Activated CD8-positive, alpha-beta T cell treated with anti-CD3 and anti-CD28 coated beads, Interleukin-2, amount 10 ng/mL, durations not matched to agents 7 days and 5 days (primary cell): ENCODE measurements around the gene TSPAN15. TPM values are rescaled to one million over a fixed set of nuclear protein-coding genes. Genes with fewer than 3 reads are reported as not detected.

ENCODE experiments used
- ATAC-seq: fragments of 150-1000 bp; cut with Tn5 transposase; one replicate; pipeline ENCODE4 v1.10.0; 2021; ENCODE audit warnings: moderate library complexity
- CTCF ChIA-PET: fragments of 350-600 bp; sonication (Branson Sonifier 250); formaldehyde crosslinking; loops from one replicate; lab custom pipeline; 2021; ENCODE audit warnings: antibody characterized with exemption; lab: Charles Lee
- POLR2A ChIA-PET: fragments of 350-600 bp; sonication (Branson Sonifier 250); formaldehyde crosslinking; loops from one replicate; lab custom pipeline; 2021; ENCODE audit warnings: antibody characterized with exemption; lab: Charles Lee
- DNase-seq: peaks from one replicate; pipeline ENCODE4 v3.0.0-alpha.2; 2020
- H3K27ac Mint-ChIP-seq: one replicate; pipeline ENCODE4 v1.8.0; 2021; ENCODE audit warnings: mild to moderate bottlenecking, mixed read lengths
- H3K27me3 Mint-ChIP-seq: one replicate; pipeline ENCODE4 v1.8.0; 2021; ENCODE audit warnings: low read depth, mixed read lengths
- H3K36me3 Mint-ChIP-seq: one replicate; pipeline ENCODE4 v1.8.0; 2021; ENCODE audit warnings: low read depth, mixed read lengths
- H3K4me1 Mint-ChIP-seq: one replicate; pipeline ENCODE4 v1.8.0; 2021; ENCODE audit warnings: low read depth, mixed read lengths
- H3K4me3 Mint-ChIP-seq: one replicate; pipeline ENCODE4 v1.8.0; 2021; ENCODE audit warnings: mild to moderate bottlenecking, mixed read lengths
- H3K9me3 Mint-ChIP-seq: one replicate; pipeline ENCODE4 v1.8.0; 2022; ENCODE audit warnings: mixed read lengths; ENCODE audit not compliant: insufficient read depth
- total RNA-seq, 2 experiments: library from RNA; stranded (reverse); gene quantifications; one replicate each; pipeline ENCODE4 v1.2.3, GENCODE V29; 2021

The TSPAN15 gene
- total RNA-seq, 2 experiments from 2014 or later = 3.8 to 4.7 TPM

GRCh38 chr10:69459893-69460575 lies 8.8 kb downstream of the TSPAN15 start:
- ChIA-PET CTCF (interaction anchor here (1.0 kb wide), 1 partner anchor 9 kb away, joined by 3 read pairs; the partner anchor contains the start of gene TSPAN15), POLR2A (no interaction called here)
- Mint-ChIP-seq H3K27ac (peak overlapping the region; percentile 17), H3K36me3 (no peaks in the 10 kb centered on the region), H3K4me1 (peaks cover 37% of the 10 kb centered on the region), H3K27me3 (no peaks in the 10 kb centered on the region), H3K9me3 (no peaks in the 10 kb centered on the region), H3K4me3 (no peak overlapping the region)
- ATAC-seq (no peak), DNase-seq (no peak)

DNA sequence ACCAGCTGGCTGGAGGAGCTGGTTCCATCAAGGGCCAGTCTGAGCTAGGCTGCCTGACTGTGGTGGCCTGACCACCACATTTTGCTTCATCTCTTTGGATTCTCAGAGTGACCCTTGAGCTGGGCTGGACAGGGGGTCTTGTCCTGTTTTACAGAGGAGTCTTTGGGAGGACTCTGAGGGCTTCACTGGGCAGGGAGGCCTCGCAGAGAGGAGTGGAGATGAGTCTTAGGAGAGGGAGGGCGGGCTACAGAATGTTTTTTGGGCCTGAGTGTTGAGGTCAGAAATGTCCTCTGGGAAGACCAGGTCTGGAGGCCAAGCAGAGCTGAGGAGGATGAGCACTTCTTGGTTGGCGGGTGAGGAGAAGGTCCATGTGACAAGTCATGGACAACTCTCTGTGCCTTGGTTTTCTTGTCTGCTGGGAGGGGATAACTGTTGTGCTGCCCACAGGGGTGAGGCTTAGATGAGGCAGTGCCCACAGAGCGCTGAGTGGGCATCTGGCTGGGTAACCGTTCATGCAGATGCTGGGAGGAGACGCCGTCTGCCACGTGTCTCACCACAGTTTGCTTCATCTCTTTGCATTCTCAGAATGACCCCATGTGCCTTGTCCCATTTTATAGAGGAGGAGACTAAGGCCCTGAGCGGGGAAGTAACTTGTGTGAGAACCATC lies 9.4 kb downstream of the TSPAN15 start:
- H3K27ac Mint-ChIP-seq = peak overlapping the region; percentile 17
- no peaks in the 10 kb centered on the region for H3K36me3 Mint-ChIP-seq
- H3K4me3 Mint-ChIP-seq = no peak overlapping the region
- peaks cover 44% of the 10 kb centered on the region for H3K4me1 Mint-ChIP-seq
- no peaks in the 10 kb centered on the region for H3K9me3 Mint-ChIP-seq
- ChIA-PET CTCF (no interaction called here), POLR2A (no interaction called here)
- DNase-seq (no peak), ATAC-seq (no peak)
- no peaks in the 10 kb centered on the region for H3K27me3 Mint-ChIP-seq

- no peak overlapping the region for H3K4me3 Mint-ChIP-seq
- ChIA-PET CTCF (no interaction called here), POLR2A (no interaction called here)
- H3K27ac Mint-ChIP-seq = no peak overlapping the region
- peaks cover 51% of the 10 kb centered on the region for H3K4me1 Mint-ChIP-seq
- no peak for DNase-seq
- H3K27me3 Mint-ChIP-seq = no peaks in the 10 kb centered on the region
- ATAC-seq = no peak
- H3K9me3 Mint-ChIP-seq = no peaks in the 10 kb centered on the region
- H3K36me3 Mint-ChIP-seq = no peaks in the 10 kb centered on the region
Measured at GRCh38 chr10:69461243-69462025, 10.2 kb downstream of the TSPAN15 start.

- no peaks in the 10 kb centered on the region for H3K27me3 Mint-ChIP-seq
- H3K4me3 Mint-ChIP-seq = no peak overlapping the region
- H3K9me3 Mint-ChIP-seq = no peaks in the 10 kb centered on the region
- POLR2A ChIA-PET = no interaction called here
- CTCF ChIA-PET = no interaction called here
- H3K4me1 Mint-ChIP-seq = peaks cover 67% of the 10 kb centered on the region
- peak overlapping the region; percentile 94 for H3K27ac Mint-ChIP-seq
- no peak for ATAC-seq
- no peaks in the 10 kb centered on the region for H3K36me3 Mint-ChIP-seq
- DNase-seq = no peak
Measured at GRCh38 chr10:69463886-69464285, 12.6 kb downstream of the TSPAN15 start.

DNA sequence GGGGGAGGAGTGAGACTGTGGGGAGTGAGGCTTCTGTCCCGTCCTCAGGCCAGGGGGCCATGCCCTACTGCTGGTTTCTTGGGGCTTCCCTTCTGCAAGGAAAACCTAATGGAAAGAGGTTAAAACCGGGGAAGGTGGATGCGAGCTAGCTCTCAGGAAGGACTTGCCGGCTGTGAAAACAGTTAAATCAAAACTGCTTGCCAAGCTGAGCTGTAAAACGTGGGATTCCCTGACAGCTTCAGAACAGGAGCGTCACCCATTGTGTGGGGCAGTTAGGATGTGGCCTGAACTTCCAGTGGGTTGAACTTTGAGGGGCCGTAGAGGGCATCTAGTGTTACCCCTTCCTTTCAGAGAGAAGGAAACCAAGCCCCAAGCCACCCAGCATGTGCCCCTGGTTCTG lies 13.1 kb downstream of the TSPAN15 start:
- H3K36me3 Mint-ChIP-seq = no peaks in the 10 kb centered on the region
- DNase-seq (no peak), ATAC-seq (no peak)
- CTCF ChIA-PET = interaction anchor here (1.0 to 1.8 kb wide), 4 partner anchors 14 to 56 kb away, joined by 3 to 24 read pairs (median 4); partner anchors contain the start of gene TSPAN15
- no peak overlapping the region for H3K4me3 Mint-ChIP-seq
- no peaks in the 10 kb centered on the region for H3K27me3 Mint-ChIP-seq
- peak overlapping the region; percentile 94 for H3K27ac Mint-ChIP-seq
- H3K4me1 Mint-ChIP-seq = peaks cover 67% of the 10 kb centered on the region
- POLR2A ChIA-PET = interaction anchor here (0.6 kb wide), 1 partner anchor 40 kb away, joined by 3 read pairs; no protein-coding TSS in a partner anchor
- no peaks in the 10 kb centered on the region for H3K9me3 Mint-ChIP-seq

DNA sequence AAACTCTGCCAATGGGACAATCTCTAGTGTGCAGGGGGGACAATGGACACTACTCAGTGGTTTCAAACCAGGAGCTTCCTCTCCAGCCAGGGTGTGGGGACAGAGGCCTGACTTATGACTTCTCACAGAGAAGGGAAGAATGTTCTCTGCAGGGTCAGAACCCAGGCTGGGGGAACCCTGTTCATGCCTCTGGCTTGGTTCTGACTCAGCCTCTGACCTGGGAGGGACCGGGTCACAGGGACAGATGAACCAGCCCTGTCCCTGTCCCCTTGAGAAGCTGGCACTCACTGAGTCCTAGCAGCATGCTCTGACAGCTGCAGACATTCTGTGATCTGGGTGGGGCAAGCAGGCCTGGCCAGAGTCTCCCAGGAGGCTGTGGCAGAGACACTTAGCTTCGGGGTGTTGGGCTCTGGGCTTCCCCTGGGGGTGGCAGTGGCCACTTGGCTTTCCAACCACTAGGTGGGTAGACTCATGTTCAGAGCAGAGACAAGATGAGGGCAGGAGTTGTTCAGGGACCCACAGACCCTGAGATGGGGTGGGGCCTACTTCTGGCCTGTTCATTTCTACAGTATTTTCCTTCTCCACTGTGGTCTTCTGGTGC lies 13.6 kb downstream of the TSPAN15 start:
- Mint-ChIP-seq H3K9me3 (no peaks in the 10 kb centered on the region), H3K27ac (peak overlapping the region; percentile 94), H3K4me1 (peaks cover 70% of the 10 kb centered on the region), H3K4me3 (peak overlapping the region; percentile 42), H3K36me3 (no peaks in the 10 kb centered on the region), H3K27me3 (peaks cover 3% of the 10 kb centered on the region)
- ChIA-PET POLR2A (interaction anchor here (0.6 kb wide), 1 partner anchor 41 kb away, joined by 3 read pairs; no protein-coding TSS in a partner anchor), CTCF (interaction anchor here (1.0 to 2.6 kb wide), 5 partner anchors 15 to 57 kb away, joined by 3 to 24 read pairs (median 5); partner anchors contain the start of gene TSPAN15)
- DNase-seq = peak; percentile 30
- ATAC-seq = peak; percentile 68

- ChIA-PET CTCF (interaction anchor here (0.6 to 2.6 kb wide), 6 partner anchors 15 to 58 kb away, joined by 3 to 24 read pairs (median 4); partner anchors contain the start of gene TSPAN15), POLR2A (no interaction called here)
- peak; percentile 42 for DNase-seq
- H3K27me3 Mint-ChIP-seq = peaks cover 8% of the 10 kb centered on the region
- H3K4me3 Mint-ChIP-seq = peak overlapping the region; percentile 42
- H3K4me1 Mint-ChIP-seq = peaks cover 70% of the 10 kb centered on the region
- no peaks in the 10 kb centered on the region for H3K9me3 Mint-ChIP-seq
- ATAC-seq = peak; percentile 61
- H3K27ac Mint-ChIP-seq = peak overlapping the region; percentile 94
- H3K36me3 Mint-ChIP-seq = no peaks in the 10 kb centered on the region
Measured at GRCh38 chr10:69465457-69466157, 14.3 kb downstream of the TSPAN15 start.

GRCh38 chr10:69466158-69466490 lies 14.9 kb downstream of the TSPAN15 start:
- Mint-ChIP-seq H3K4me3 (no peak overlapping the region), H3K9me3 (no peaks in the 10 kb centered on the region), H3K27me3 (peaks cover 13% of the 10 kb centered on the region), H3K36me3 (no peaks in the 10 kb centered on the region), H3K4me1 (peaks cover 65% of the 10 kb centered on the region), H3K27ac (peak overlapping the region; percentile 94)
- CTCF ChIA-PET = interaction anchor here (0.6 to 2.6 kb wide), 5 partner anchors 16 to 49 kb away, joined by 3 to 24 read pairs (median 5); partner anchors contain the start of gene TSPAN15
- POLR2A ChIA-PET = no interaction called here
- ATAC-seq = no peak
- no peak for DNase-seq

GRCh38 chr10:69466689-69467088 lies 15.4 kb downstream of the TSPAN15 start:
- ATAC-seq (no peak), DNase-seq (no peak)
- no peak overlapping the region for H3K4me3 Mint-ChIP-seq
- POLR2A ChIA-PET = no interaction called here
- H3K27me3 Mint-ChIP-seq = peaks cover 14% of the 10 kb centered on the region
- CTCF ChIA-PET = interaction anchor here (1.2 to 2.6 kb wide), 2 partner anchors 17 to 48 kb away, joined by 4 to 9 read pairs; no protein-coding TSS in a partner anchor
- H3K36me3 Mint-ChIP-seq = no peaks in the 10 kb centered on the region
- H3K4me1 Mint-ChIP-seq = peaks cover 60% of the 10 kb centered on the region
- no peaks in the 10 kb centered on the region for H3K9me3 Mint-ChIP-seq
- peak overlapping the region; percentile 94 for H3K27ac Mint-ChIP-seq

GRCh38 chr10:69467928-69468750 lies 16.9 kb downstream of the TSPAN15 start:
- H3K4me3 Mint-ChIP-seq = no peak overlapping the region
- H3K27ac Mint-ChIP-seq = peak overlapping the region; percentile 71
- peaks cover 19% of the 10 kb centered on the region for H3K27me3 Mint-ChIP-seq
- ChIA-PET CTCF (no interaction called here), POLR2A (interaction anchor here (0.9 kb wide), 1 partner anchor 17 kb away, joined by 4 read pairs; no protein-coding TSS in a partner anchor)
- ATAC-seq (no peak), DNase-seq (no peak)
- H3K9me3 Mint-ChIP-seq = no peaks in the 10 kb centered on the region
- no peaks in the 10 kb centered on the region for H3K36me3 Mint-ChIP-seq
- peaks cover 53% of the 10 kb centered on the region for H3K4me1 Mint-ChIP-seq
